GM12878 (cell line): ENCODE data around the gene ESYT3. TPM values are rescaled to one million over a fixed set of nuclear protein-coding genes. Genes with fewer than 3 reads are reported as not detected.

Experiments used
- ATAC-seq: fragments of 200-7000 bp; cut with Tn5 transposase; 3 replicates; pipeline ENCODE4 v1.9.1; 2020; ENCODE audit warnings: mild to moderate bottlenecking, moderate library complexity
- BruUV-seq: library from RNA; stranded (reverse); fragments of 400-500 nt; replicated peaks from 2 replicates; lab custom pipeline; 2021; lab: Mats Ljungman, UMichigan
- CTCF ChIA-PET: fragments of 300-600 bp; sonication (Branson Sonifier 250); formaldehyde crosslinking; extraction: SDS; loops from one replicate; lab custom pipeline; 2021; ENCODE audit warnings: inconsistent platforms; lab: Yijun Ruan, JAX
- POLR2A ChIA-PET: fragments of 350-600 bp; formaldehyde crosslinking; extraction: SDS; loops from one replicate; lab custom pipeline; 2021; ENCODE audit warnings: inconsistent platforms; lab: Charles Lee
- RAD21 ChIA-PET: fragments of 300-600 bp; sonication (Branson Sonifier 250); formaldehyde crosslinking; loops from one replicate; lab custom pipeline; 2023; ENCODE audit warnings: antibody characterized with exemption; ENCODE audit not compliant: unreplicated experiment; lab: Charles Lee
- SMC1A ChIA-PET: fragments of 300-600 bp; sonication (Branson Sonifier 250); formaldehyde crosslinking; loops from one replicate; lab custom pipeline; 2023; ENCODE audit not compliant: unreplicated experiment, uncharacterized antibody; lab: Charles Lee
- DNase-seq: peaks from one replicate; pipeline ENCODE4 v3.0.0-alpha.2; 2011; ENCODE audit warnings: low read depth, low spot score
- FAIRE-seq: peaks from 3 replicates; lab custom pipeline; 2011; peaks lifted over from hg19 to GRCh38; lab: Jason Lieb, UNC
- H2AFZ ChIP-seq: 2 replicates; pipeline ENCODE4 v1.6.0; 2011; ENCODE audit warnings: low read depth, low read length, control low read depth; ENCODE audit not compliant: control insufficient read depth
- H3K27ac ChIP-seq: 2 replicates; pipeline ENCODE4 v1.5.1; 2011; ENCODE audit warnings: control low read depth; ENCODE audit not compliant: control insufficient read depth, insufficient read depth
- H3K27me3 ChIP-seq, 2 experiments: replicated peaks in 1 of 2; 2 replicates each; pipeline versions ENCODE4 v1.6.0 to v1.6.1; 2011; ENCODE audit warnings: low read length in 1 of 2; ENCODE audit not compliant: control insufficient read depth in 2 of 2, insufficient read depth in 2 of 2
- H3K36me3 ChIP-seq, 2 experiments: 2 replicates each; pipeline ENCODE4 v1.5.1; 2011; ENCODE audit warnings: low read length in 1 of 2; ENCODE audit not compliant: control insufficient read depth in 2 of 2, insufficient read depth in 2 of 2
- H3K4me1 ChIP-seq: 2 replicates; pipeline ENCODE4 v1.6.1; 2011; ENCODE audit warnings: mild to moderate bottlenecking, low read length, moderate library complexity, mixed read lengths; ENCODE audit not compliant: control insufficient read depth, insufficient read depth
- H3K4me2 ChIP-seq: 2 replicates; pipeline ENCODE4 v1.6.0; 2011; ENCODE audit warnings: control low read depth; ENCODE audit not compliant: control insufficient read depth, insufficient read depth
- H3K4me3 ChIP-seq: fragments of 200-600 bp; sonication (generic); 2 replicates; pipeline ENCODE4 v1.5.1; 2016
- H3K79me2 ChIP-seq: 2 replicates; pipeline ENCODE4 v1.6.0; 2011; ENCODE audit warnings: low read length; ENCODE audit not compliant: control insufficient read depth, insufficient read depth
- H3K9ac ChIP-seq: 2 replicates; pipeline ENCODE4 v1.8.0; 2011; ENCODE audit warnings: low read length, control low read depth, mixed read lengths; ENCODE audit not compliant: control insufficient read depth, insufficient read depth
- H3K9me3 ChIP-seq: replicated peaks from 3 replicates; pipeline ENCODE4 v1.5.1; 2011; ENCODE audit warnings: mild to moderate bottlenecking, low read length; ENCODE audit not compliant: control insufficient read depth, insufficient read depth
- H4K20me1 ChIP-seq: 2 replicates; pipeline ENCODE4 v1.6.0; 2011; ENCODE audit not compliant: control insufficient read depth, insufficient read depth
- BCL11A ChIP-seq: IDR thresholded peaks from 2 replicates; pipeline ENCODE4 v1.6.1; 2011; ENCODE audit warnings: low read depth, low read length
- BRCA1 ChIP-seq: IDR thresholded peaks from 2 replicates; pipeline ENCODE4 v1.6.1; 2011; ENCODE audit warnings: low read depth, low read length, improper control_type of control experiment
- FOS ChIP-seq: IDR thresholded peaks from 3 replicates; pipeline ENCODE4 v1.6.1; 2011; ENCODE audit warnings: borderline replicate concordance; ENCODE audit not compliant: insufficient read length; ENCODE audit errors: extremely low read depth
- HDGF ChIP-seq: fragments of 450-650 bp; IDR thresholded peaks from 2 replicates; pipeline ENCODE4 v1.6.1; 2016; ENCODE audit warnings: antibody characterized with exemption
- JUNB ChIP-seq: IDR thresholded peaks from 2 replicates; pipeline ENCODE4 v1.6.1; 2016; ENCODE audit warnings: antibody characterized with exemption, mild to moderate bottlenecking
- KDM1A ChIP-seq: fragments of 200-600 bp; sonication (generic); IDR thresholded peaks from 2 replicates; pipeline ENCODE4 v1.6.1; 2016; ENCODE audit warnings: borderline replicate concordance
- MTA3 ChIP-seq: IDR thresholded peaks from 2 replicates; pipeline ENCODE4 v1.6.1; 2012; ENCODE audit warnings: low read length, inconsistent platforms, borderline replicate concordance
- MYC ChIP-seq: IDR thresholded peaks from 2 replicates; pipeline ENCODE4 v1.6.1; 2011; ENCODE audit warnings: mild to moderate bottlenecking, low read length, moderate library complexity, inconsistent platforms; ENCODE audit not compliant: insufficient read depth, insufficient replicate concordance, insufficient read length, severe bottlenecking
- NFYA ChIP-seq: IDR thresholded peaks from 2 replicates; pipeline ENCODE4 v1.6.1; 2011; ENCODE audit warnings: low read depth, mild to moderate bottlenecking, low read length, improper control_type of control experiment, borderline replicate concordance
- PAX5 ChIP-seq: IDR thresholded peaks from 2 replicates; pipeline ENCODE4 v1.6.1; 2011; ENCODE audit warnings: low read depth, low read length, borderline replicate concordance
- POLR2AphosphoS5 ChIP-seq: IDR thresholded peaks from 2 replicates; pipeline ENCODE4 v1.6.1; 2011; ENCODE audit warnings: mild to moderate bottlenecking, low read length, inconsistent platforms
- RB1 ChIP-seq: fragments of 450-650 bp; formaldehyde crosslinking; IDR thresholded peaks from 2 replicates; pipeline ENCODE4 v1.6.1; 2017; ENCODE audit warnings: mild to moderate bottlenecking, borderline replicate concordance
- SMAD1 ChIP-seq: fragments of 450-650 bp; IDR thresholded peaks from 2 replicates; pipeline ENCODE4 v1.6.1; 2018; ENCODE audit warnings: mild to moderate bottlenecking, low read depth; ENCODE audit not compliant: partially characterized antibody
- SMAD5 ChIP-seq: IDR thresholded peaks from 2 replicates; pipeline ENCODE4 v1.6.1; 2016; ENCODE audit warnings: antibody characterized with exemption, low read depth
- TBL1XR1 ChIP-seq: IDR thresholded peaks from 2 replicates; pipeline ENCODE4 v1.6.1; 2012; ENCODE audit warnings: low read depth, low read length, improper control_type of control experiment
- WGBS: methylation state at CpG from one replicate; pipeline ENCODE4 v1.1.6; 2016; ENCODE audit warnings: low lambda C conversion rate; ENCODE audit not compliant: insufficient replicate concordance, insufficient coverage; ENCODE audit errors: missing lambda C conversion rate; 5-methylcytosine and 5-hydroxymethylcytosine counted together
- in situ Hi-C: fragments of 300-500 bp; cut with MboI; formaldehyde crosslinking; loops from 9 replicates; pipeline ENCODE4 v1.14.3; 2018; ENCODE audit warnings: mixed read lengths
- intact Hi-C: fragments of 100-400 bp; cut with micrococcal nuclease; formaldehyde crosslinking; loops from one replicate; pipeline ENCODE4 v1.14.2; 2022; ENCODE audit not compliant: unreplicated experiment
- polyA plus RNA-seq, 11 experiments: library from polyadenylated mRNA; depleted of rRNA in 4 of 11; unstranded in 6 of 11; stranded (reverse) in 5 of 11; fragments of >200 nt; fragmentation: Nextera tagmentation in 4 of 11; fragmentation: Illumina TruSeq in 1 of 11; extraction: Ambion mirVana in 4 of 11; extraction: Trizol in 1 of 11; gene quantifications; 1 replicate in 1 of 11; 2 replicates in 10 of 11; pipeline versions ENCODE4 v1.2.1 to v1.2.3, GENCODE V29; 2011 to 2016; ENCODE audit warnings: inconsistent platforms in 2 of 11, missing spikeins in 2 of 11, low read depth in 1 of 11
- total RNA-seq, 4 experiments: library from RNA; depleted of rRNA in 3 of 4; stranded (reverse); fragments of >200 nt in 3 of 4; fragmentation: Illumina TruSeq in 1 of 4; extraction: Trizol in 1 of 4; gene quantifications; 2 replicates each; pipeline versions ENCODE4 v1.2.1 to v1.2.3, GENCODE V29; 2013 to 2021
- TF ChIP-seq, protein P1 (sequence below): fragments of 450-650 bp; formaldehyde crosslinking; IDR thresholded peaks from 2 replicates; pipeline ENCODE4 v1.4.0; 2020; ENCODE audit warnings: mild to moderate bottlenecking, moderate library complexity
- TF ChIP-seq, protein P2 (sequence below): fragments of 450-650 bp; IDR thresholded peaks from 2 replicates; pipeline ENCODE4 v1.6.1; 2016; ENCODE audit warnings: mild to moderate bottlenecking, moderate library complexity, borderline replicate concordance
- TF ChIP-seq, protein P3 (sequence below): IDR thresholded peaks from 2 replicates; pipeline ENCODE4 v1.6.1; 2012; ENCODE audit warnings: low read depth, low read length, improper control_type of control experiment

ESYT3 gene
- total and polyA plus RNA-seq, 10 of the 15 experiments (the other 5 are each of a cell fraction or from before 2014, with no cell fraction given), result not detected

DNA sequence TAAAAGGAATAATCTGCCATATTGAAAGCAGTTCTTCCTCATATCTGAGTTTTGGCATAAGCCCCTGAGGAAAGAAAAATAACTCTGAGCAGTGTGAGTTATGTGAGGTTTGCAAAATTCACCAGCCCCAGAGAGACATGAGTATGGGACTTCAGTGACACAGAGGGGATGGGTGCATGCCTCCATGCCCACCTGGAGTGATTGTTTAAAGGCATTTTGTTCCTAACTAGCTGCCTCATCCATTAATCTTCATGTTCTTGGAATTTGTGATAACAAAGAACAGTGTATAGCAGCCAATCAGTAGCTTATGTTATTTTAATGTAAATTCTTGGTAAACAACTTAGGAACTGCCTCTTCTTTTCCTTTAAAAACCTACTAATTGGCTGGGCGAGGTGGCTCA is 11.1 kb upstream of the ESYT3 start:
- intact Hi-C loops, result no loop called here
- ATAC-seq, result no peak
- Histone ChIP-seq H3K36me3 (no peaks in the 10 kb centered on the region), H3K27me3 (no peaks in the 10 kb centered on the region), H3K4me3 (no peak overlapping the region), H4K20me1 (no peaks in the 10 kb centered on the region), H3K79me2 (no peaks in the 10 kb centered on the region), H3K27ac (no peak overlapping the region), H3K9me3 (no peaks in the 10 kb centered on the region), H2AFZ (no peak overlapping the region), H3K4me1 (no peaks in the 10 kb centered on the region), H3K4me2 (no peak overlapping the region), H3K9ac (no peak overlapping the region)
- no peak for DNase-seq
- WGBS, result 0% methylated on average over 1 of the region's 1 CpG
- CTCF ChIA-PET, result interaction anchor here (1.5 to 1.6 kb wide), 2 partner anchors 11 to 500 kb away, joined by 4 to 12 read pairs; no protein-coding TSS in a partner anchor
- BruUV-seq, result no TSS peak
- in situ Hi-C loops, result no loop called here
- RAD21 ChIA-PET, result interaction anchor here (0.7 kb wide), 1 partner anchor 437 kb away, joined by 3 read pairs; no protein-coding TSS in a partner anchor
- SMC1A ChIA-PET, result no interaction called here
- FAIRE-seq, result no peak
- POLR2A ChIA-PET, result no interaction called here
- TF ChIP-seq BRCA1, result no peak
- no peak for TF ChIP-seq KDM1A
- no peak for TF ChIP-seq TBL1XR1
- TF ChIP-seq POLR2AphosphoS5, result no peak
- TF ChIP-seq SMAD5, result no peak
- no peak for TF ChIP-seq FOS
- no peak for TF ChIP-seq MYC
- no peak for TF ChIP-seq RB1
- no peak for TF ChIP-seq SMAD1
- TF ChIP-seq MTA3, result no peak
- TF ChIP-seq, protein P1, sequence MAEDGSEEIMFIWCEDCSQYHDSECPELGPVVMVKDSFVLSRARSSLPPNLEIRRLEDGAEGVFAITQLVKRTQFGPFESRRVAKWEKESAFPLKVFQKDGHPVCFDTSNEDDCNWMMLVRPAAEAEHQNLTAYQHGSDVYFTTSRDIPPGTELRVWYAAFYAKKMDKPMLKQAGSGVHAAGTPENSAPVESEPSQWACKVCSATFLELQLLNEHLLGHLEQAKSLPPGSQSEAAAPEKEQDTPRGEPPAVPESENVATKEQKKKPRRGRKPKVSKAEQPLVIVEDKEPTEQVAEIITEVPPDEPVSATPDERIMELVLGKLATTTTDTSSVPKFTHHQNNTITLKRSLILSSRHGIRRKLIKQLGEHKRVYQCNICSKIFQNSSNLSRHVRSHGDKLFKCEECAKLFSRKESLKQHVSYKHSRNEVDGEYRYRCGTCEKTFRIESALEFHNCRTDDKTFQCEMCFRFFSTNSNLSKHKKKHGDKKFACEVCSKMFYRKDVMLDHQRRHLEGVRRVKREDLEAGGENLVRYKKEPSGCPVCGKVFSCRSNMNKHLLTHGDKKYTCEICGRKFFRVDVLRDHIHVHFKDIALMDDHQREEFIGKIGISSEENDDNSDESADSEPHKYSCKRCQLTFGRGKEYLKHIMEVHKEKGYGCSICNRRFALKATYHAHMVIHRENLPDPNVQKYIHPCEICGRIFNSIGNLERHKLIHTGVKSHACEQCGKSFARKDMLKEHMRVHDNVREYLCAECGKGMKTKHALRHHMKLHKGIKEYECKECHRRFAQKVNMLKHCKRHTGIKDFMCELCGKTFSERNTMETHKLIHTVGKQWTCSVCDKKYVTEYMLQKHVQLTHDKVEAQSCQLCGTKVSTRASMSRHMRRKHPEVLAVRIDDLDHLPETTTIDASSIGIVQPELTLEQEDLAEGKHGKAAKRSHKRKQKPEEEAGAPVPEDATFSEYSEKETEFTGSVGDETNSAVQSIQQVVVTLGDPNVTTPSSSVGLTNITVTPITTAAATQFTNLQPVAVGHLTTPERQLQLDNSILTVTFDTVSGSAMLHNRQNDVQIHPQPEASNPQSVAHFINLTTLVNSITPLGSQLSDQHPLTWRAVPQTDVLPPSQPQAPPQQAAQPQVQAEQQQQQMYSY (CRISPR knock-in tag), result no peak
- TF ChIP-seq, protein P2, sequence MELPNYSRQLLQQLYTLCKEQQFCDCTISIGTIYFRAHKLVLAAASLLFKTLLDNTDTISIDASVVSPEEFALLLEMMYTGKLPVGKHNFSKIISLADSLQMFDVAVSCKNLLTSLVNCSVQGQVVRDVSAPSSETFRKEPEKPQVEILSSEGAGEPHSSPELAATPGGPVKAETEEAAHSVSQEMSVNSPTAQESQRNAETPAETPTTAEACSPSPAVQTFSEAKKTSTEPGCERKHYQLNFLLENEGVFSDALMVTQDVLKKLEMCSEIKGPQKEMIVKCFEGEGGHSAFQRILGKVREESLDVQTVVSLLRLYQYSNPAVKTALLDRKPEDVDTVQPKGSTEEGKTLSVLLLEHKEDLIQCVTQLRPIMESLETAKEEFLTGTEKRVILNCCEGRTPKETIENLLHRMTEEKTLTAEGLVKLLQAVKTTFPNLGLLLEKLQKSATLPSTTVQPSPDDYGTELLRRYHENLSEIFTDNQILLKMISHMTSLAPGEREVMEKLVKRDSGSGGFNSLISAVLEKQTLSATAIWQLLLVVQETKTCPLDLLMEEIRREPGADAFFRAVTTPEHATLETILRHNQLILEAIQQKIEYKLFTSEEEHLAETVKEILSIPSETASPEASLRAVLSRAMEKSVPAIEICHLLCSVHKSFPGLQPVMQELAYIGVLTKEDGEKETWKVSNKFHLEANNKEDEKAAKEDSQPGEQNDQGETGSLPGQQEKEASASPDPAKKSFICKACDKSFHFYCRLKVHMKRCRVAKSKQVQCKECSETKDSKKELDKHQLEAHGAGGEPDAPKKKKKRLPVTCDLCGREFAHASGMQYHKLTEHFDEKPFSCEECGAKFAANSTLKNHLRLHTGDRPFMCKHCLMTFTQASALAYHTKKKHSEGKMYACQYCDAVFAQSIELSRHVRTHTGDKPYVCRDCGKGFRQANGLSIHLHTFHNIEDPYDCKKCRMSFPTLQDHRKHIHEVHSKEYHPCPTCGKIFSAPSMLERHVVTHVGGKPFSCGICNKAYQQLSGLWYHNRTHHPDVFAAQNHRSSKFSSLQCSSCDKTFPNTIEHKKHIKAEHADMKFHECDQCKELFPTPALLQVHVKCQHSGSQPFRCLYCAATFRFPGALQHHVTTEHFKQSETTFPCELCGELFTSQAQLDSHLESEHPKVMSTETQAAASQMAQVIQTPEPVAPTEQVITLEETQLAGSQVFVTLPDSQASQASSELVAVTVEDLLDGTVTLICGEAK, result no peak
- TF ChIP-seq NFYA, result no peak
- TF ChIP-seq PAX5, result no peak
- no peak for TF ChIP-seq BCL11A
- TF ChIP-seq HDGF, result no peak
- TF ChIP-seq, protein P3, sequence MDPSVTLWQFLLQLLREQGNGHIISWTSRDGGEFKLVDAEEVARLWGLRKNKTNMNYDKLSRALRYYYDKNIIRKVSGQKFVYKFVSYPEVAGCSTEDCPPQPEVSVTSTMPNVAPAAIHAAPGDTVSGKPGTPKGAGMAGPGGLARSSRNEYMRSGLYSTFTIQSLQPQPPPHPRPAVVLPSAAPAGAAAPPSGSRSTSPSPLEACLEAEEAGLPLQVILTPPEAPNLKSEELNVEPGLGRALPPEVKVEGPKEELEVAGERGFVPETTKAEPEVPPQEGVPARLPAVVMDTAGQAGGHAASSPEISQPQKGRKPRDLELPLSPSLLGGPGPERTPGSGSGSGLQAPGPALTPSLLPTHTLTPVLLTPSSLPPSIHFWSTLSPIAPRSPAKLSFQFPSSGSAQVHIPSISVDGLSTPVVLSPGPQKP, result no peak
- TF ChIP-seq JUNB, result no peak
